Fibroblast of pulmonary artery (primary cell): ENCODE results near the gene DCX.

ENCODE experiments used
- DNase-seq: peaks from one replicate; pipeline ENCODE4 v3.0.0-alpha.2; 2010; ENCODE audit warnings: low read depth
- H3K4me3 ChIP-seq: replicated peaks from 2 replicates; pipeline ENCODE4 v1.5.1; 2011; ENCODE audit warnings: low read depth, mild to moderate bottlenecking, control low read depth, low read length, moderate library complexity
- TF ChIP-seq, protein P1 (sequence below): IDR thresholded peaks from 2 replicates; pipeline ENCODE4 v1.5.1; 2011; ENCODE audit warnings: mild to moderate bottlenecking, control low read depth, low read length, inconsistent platforms; ENCODE audit errors: missing control alignments

DCX gene

DNA sequence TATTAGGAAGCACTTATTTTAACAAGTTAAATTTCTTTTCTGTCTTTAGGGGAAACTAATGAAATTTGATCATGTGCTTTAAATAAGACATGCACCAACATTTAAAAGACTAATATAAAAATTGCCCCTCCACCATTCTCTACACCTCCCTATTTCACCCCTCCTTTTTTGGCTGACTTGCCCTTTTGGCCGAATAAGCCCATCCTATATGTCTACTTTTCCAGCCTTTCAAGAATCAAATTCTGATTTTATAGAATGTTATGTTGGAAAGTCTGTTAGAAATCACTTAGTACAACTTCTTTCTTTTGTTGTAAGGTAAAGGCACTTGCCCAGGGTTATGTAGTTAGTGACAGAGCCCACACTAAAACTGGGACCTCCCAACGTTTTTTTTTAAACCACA lies 143.5 kb downstream of the DCX start:
- TF ChIP-seq, protein P1, sequence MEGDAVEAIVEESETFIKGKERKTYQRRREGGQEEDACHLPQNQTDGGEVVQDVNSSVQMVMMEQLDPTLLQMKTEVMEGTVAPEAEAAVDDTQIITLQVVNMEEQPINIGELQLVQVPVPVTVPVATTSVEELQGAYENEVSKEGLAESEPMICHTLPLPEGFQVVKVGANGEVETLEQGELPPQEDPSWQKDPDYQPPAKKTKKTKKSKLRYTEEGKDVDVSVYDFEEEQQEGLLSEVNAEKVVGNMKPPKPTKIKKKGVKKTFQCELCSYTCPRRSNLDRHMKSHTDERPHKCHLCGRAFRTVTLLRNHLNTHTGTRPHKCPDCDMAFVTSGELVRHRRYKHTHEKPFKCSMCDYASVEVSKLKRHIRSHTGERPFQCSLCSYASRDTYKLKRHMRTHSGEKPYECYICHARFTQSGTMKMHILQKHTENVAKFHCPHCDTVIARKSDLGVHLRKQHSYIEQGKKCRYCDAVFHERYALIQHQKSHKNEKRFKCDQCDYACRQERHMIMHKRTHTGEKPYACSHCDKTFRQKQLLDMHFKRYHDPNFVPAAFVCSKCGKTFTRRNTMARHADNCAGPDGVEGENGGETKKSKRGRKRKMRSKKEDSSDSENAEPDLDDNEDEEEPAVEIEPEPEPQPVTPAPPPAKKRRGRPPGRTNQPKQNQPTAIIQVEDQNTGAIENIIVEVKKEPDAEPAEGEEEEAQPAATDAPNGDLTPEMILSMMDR: no peak
- H3K4me3 ChIP-seq: no peak overlapping the region
- DNase-seq: no peak

DNA sequence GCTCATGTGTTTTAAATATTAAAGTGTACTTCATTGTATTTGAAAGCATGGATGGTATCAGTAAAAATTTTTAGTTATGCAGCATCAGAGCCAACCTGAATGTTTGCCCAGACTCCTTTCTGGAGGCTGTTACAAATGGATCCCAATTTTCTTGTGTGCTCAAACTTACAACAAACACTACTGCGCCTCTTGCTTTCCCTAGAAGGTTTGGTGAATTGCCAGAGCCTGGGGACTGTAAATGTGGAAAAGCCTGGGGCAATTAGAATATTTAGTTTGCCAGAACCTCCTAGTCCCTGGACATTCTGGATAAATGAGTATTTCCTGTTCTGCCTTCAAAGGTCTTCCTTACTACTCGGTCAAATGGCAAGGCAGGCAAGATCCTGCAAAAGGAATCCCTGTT lies 146.5 kb downstream of the DCX start:
- no peak for DNase-seq
- TF ChIP-seq, protein P1: no peak
- H3K4me3 ChIP-seq: no peak overlapping the region

DNA sequence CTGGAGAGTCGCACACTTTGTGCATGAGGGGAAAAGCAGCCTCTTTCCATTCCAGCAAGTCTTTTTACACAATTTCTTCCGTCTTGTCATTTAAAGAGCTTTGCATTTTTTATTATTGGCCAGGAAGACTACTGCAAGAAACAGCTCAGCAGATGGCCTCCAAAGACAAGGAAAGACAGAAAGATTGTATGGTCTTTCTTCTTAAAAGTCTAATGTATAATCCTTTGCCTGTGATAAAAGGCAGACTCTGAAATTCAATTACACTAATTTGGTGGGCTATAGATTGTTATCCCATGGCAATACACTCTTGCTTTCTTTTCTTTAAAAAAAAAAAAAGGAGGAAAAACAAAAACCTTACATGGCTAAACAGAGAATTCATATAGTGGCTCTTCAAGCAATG lies 147.6 kb downstream of the DCX start:
- TF ChIP-seq, protein P1: no peak
- no peak for DNase-seq

DNA sequence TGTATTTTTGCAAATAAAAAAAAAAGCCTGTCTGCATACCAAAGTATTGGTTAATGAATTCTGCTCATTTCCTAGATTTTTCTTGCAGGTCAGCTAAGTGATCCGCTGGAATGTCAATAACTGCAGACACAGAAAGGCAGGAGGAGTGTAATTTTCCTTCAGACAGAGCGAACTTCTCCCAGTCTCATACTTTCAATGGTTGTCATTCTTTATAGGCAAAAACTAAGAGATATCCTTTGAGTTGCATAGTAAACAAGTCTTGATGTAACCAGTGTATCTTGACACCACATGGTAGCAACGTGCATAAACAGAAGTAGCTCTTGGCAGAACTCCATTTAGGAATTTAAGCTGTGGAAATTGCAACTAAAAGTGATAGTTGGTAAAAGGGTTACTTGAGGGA lies 149.9 kb downstream of the DCX start:
- DNase-seq: no peak
- H3K4me3 ChIP-seq: no peak overlapping the region
- TF ChIP-seq, protein P1: no peak

More for the DNA sequence above, 147.6 kb downstream of the DCX start:
- H3K4me3 ChIP-seq: no peak overlapping the region

DNA sequence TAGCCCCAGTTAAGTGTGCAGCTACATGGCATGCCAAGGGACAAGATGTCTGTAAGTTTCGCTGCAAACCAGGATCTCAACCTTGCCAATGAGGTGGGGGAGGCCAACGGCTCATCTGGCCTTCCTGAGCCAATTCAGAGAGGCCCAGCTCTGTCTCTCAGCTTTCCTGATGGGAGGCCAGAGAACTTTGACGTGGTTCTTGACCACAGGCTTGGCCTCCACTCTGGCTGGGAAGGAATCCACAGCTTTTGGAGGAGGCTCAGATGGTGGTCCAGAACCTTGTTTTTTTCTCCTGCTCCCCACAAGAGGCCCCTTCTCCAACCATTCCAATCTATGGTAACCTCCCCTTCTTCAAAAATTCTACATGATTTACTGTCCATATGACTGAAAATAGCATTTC lies 151.5 kb downstream of the DCX start:
- TF ChIP-seq, protein P1: no peak
- H3K4me3 ChIP-seq: no peak overlapping the region
- no peak for DNase-seq

DNA sequence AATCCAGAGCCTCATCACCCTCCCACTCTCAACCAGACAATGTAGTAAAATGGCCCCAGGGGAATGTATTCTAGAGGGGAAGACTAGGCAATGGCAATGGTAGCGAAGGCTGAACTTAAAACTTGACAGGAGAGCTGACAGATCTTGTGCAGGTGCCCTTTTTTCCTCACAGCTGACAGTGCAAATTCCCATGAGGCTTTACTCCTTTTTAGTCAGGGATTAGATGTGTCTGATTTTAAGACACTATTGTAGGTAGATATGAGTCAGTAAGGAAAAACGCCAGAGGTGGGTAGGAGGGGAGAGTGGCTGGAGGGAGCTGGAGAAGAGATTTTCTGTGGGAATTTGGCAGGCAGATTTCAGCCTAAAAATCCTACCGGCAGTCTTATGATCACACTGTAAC lies 152.4 kb downstream of the DCX start:
- TF ChIP-seq, protein P1: no peak
- H3K4me3 ChIP-seq: no peak overlapping the region
- DNase-seq: no peak

DNA sequence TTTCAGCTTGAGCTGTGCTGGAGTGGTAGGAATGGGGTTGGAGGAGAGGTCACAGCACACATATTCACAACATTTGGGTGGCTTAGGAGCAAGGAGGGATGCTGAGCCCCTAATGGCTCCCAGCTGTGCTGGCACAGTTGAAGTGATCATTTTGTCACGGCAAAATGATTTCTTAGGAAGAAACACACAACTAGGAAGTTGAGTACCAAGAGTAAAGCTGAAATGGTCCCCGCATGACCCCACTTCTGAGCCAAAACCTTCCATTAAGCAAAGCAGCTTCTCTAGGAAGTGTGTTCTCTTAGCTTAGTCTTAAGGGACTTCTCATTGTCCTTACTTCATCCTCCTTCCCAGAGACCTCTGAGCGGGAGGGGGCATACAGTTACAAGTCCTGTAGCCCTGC lies 154.3 kb downstream of the DCX start:
- H3K4me3 ChIP-seq: no peak overlapping the region
- no peak for DNase-seq
- TF ChIP-seq, protein P1: no peak
